Effector memory CD4-positive, alpha-beta T cell (primary cell): ENCODE results near the gene SIAE.
A peak's percentile ranks its signal among the peaks of the same experiment; 100 is the strongest.

Experiments
- DNase-seq, 3 donors: peaks; one replicate each; pipeline ENCODE4 v3.0.0-alpha.2; 2020
- H3K27ac ChIP-seq: 2 replicates; pipeline ENCODE4 v1.7.0; 2013; ENCODE audit warnings: mild to moderate bottlenecking, low read length, moderate library complexity; ENCODE audit not compliant: insufficient read depth, poor library complexity, severe bottlenecking
- H3K27me3 ChIP-seq: replicated peaks from 2 replicates; pipeline ENCODE4 v1.7.0; 2013; ENCODE audit warnings: mild to moderate bottlenecking, low read length; ENCODE audit not compliant: insufficient read depth, control insufficient read depth, poor library complexity, severe bottlenecking
- H3K36me3 ChIP-seq: 2 replicates; pipeline ENCODE4 v1.7.0; 2013; ENCODE audit warnings: mild to moderate bottlenecking, low read length, moderate library complexity; ENCODE audit not compliant: control insufficient read depth, insufficient read depth
- H3K4me1 ChIP-seq: 2 replicates; pipeline ENCODE4 v1.7.0; 2013; ENCODE audit warnings: low read length, mild to moderate bottlenecking; ENCODE audit not compliant: control insufficient read depth, insufficient read depth, poor library complexity, severe bottlenecking
- H3K4me3 ChIP-seq: 2 replicates; pipeline ENCODE4 v1.7.0; 2013; ENCODE audit warnings: low read length, low read depth, mild to moderate bottlenecking; ENCODE audit not compliant: insufficient read depth, poor library complexity, severe bottlenecking
- H3K9me3 ChIP-seq: 2 replicates; pipeline ENCODE4 v1.7.0; 2013; ENCODE audit warnings: mild to moderate bottlenecking, low read length, moderate library complexity; ENCODE audit not compliant: control insufficient read depth

The SIAE gene

GRCh38 chr11:124591430-124591829 lies 82.1 kb downstream of the SIAE start:
- Histone ChIP-seq H3K9me3 (no peaks in the 10 kb centered on the region), H3K27me3 (no peaks in the 10 kb centered on the region), H3K27ac (no peak overlapping the region), H3K36me3 (no peaks in the 10 kb centered on the region), H3K4me3 (no peak overlapping the region), H3K4me1 (no peaks in the 10 kb centered on the region)
- DNase-seq = no peak

- Histone ChIP-seq H3K4me1 (no peaks in the 10 kb centered on the region), H3K27me3 (no peaks in the 10 kb centered on the region), H3K9me3 (no peaks in the 10 kb centered on the region), H3K36me3 (no peaks in the 10 kb centered on the region), H3K4me3 (no peak overlapping the region), H3K27ac (no peak overlapping the region)
- DNase-seq = peak in 1 of 3 donors; percentile 10
Measured at GRCh38 chr11:124586238-124586860, 87.2 kb downstream of the SIAE start.

- no peak overlapping the region for H3K4me3 ChIP-seq
- no peaks in the 10 kb centered on the region for H3K4me1 ChIP-seq
- no peak for DNase-seq
- H3K27me3 ChIP-seq = no peaks in the 10 kb centered on the region
- no peaks in the 10 kb centered on the region for H3K9me3 ChIP-seq
- no peaks in the 10 kb centered on the region for H3K36me3 ChIP-seq
- no peak overlapping the region for H3K27ac ChIP-seq
Measured at GRCh38 chr11:124584681-124585372, 88.7 kb downstream of the SIAE start.

GRCh38 chr11:124583781-124584180 lies 89.8 kb downstream of the SIAE start:
- no peak overlapping the region for H3K27ac ChIP-seq
- no peaks in the 10 kb centered on the region for H3K36me3 ChIP-seq
- no peaks in the 10 kb centered on the region for H3K27me3 ChIP-seq
- H3K9me3 ChIP-seq = no peaks in the 10 kb centered on the region
- no peak overlapping the region for H3K4me3 ChIP-seq
- H3K4me1 ChIP-seq = no peaks in the 10 kb centered on the region
- DNase-seq = no peak
